Dedifferentiated amniotic fluid mesenchymal stem cell (primary cell): ENCODE results near the gene RING1.

Experiments used
- DNase-seq: peaks from one replicate; pipeline ENCODE4 v3.0.0-alpha.2; 2016; ENCODE audit errors: extremely low spot score

Gene RING1

DNA sequence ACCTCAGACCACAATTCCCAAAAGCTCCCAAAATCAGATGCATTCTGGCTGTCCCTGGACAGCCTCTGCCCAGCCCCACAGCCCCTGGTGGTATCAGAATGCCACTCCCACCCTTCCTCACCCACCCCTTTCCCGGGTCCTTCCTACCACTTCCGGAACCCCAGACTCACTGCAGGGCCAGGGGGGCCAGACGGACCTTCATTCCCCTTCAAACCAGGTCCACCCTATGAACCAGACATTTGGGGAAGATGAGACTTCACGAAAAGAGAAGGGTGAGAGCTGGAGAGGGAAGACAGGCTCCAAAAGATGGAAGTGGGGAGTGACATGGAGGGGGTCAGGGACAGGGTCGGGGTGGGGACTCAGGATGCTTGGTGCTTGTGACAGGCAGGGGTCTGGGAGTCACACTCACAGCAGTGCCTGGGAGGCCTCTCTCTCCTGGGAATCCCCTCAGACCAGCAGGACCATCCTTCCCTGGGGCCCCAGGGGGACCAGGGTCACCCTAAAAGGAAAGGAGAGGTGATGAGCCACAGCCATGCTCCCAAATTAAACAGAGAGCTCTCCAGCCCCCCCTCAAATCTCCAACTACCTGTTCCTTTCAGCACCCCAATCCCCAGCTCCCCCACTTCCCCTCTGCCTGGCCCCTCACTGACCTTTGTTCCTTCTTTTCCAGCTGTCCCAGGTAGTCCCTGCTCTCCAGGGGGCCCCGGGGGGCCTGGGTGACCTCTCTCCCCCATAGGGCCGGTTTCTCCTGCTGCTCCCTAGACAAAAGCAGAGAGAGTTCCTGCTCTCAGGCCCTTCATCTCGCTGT, 36.2 kb upstream of the RING1 start:
- DNase-seq: no peak

DNA sequence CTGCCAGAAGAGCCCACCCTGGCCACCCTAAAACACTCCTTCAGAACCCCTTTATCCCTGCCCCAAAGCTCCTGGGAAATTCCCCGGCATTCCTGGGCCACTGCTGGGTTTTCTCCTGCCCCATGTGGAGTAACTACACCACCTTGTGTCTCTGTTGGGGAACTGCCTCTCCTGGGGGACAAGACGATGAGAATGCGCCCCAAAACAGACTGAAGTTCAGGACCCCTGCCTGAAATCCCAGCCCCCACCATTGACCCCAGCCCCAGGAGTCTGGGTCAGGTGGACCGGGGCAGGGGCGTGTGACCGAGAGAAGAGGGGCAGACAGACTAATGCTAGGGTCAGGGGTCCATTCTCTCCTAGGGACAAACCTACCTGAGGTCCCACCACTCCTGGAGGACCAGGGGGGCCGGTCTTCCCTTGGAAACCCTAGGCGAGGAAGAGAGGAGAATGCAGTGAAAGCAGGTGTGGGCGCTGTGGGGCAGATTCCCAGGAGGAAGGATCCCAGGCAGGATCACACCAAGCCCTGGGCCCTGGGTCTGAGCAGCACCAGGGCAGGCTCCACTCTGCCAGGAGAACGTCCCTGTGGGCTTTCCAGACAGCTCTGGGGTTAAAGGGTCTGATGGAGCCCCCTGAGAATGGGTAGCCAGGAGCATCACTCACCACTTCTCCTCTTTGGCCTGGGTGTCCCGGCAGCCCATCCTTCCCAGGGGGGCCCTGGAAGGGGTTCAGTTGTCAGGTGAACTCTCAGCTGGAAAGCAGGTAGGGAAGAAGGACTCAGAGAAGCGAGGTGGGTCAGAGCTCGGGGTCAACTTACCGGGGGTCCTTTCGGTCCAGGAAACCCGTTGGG, 35.4 kb upstream of the RING1 start:
- DNase-seq: peak; percentile 22

DNA sequence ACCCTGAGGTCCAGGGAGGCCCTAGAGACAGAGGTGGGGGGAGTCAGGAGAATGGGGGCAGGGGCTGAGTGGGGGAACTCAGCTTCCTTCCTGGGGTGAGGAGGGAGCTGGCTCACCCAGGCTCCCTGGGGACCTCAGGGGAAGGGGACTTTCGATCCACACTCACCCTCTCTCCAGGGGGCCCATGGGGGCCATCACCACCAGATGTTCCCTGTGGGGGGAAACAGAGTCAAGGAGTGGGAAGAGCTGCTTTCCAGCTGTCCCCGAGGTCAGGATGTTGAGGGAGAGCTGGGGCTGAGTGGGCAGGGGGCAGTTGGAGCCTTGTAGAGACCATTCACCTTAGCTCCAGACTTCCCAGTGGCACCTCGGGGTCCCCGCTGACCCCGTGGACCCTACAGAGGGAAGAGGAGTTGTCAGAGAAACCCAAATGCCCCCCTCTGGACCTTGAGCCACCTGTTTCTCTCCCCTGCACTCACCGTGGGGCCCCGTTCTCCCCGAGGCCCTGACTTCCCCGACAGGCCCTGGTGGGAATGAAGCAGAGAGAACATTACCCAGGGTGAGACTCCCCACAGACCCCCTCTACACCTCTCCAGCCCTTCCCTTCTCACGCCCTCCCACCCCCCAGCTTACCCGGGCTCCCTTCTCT, 34.6 kb upstream of the RING1 start:
- DNase-seq: no peak

DNA sequence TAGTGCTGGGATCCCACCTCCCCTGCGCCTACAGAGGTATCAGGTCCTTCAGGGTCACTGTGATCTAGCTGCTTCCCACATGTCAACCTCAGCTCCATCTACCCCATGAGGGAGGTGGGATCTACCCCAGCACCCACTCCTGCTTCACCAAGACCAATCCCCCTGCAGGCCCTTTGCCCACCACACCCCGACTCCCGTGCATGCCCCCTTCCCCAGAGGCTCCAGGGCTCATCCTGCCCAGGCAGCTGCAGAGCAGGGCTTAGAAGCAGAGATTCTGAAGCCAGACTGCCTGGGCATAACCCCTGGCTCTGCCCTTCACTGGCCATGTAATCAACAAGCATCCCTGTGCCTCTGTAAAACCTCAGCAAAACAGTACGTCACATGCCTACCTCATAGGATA, 33.5 kb upstream of the RING1 start:
- DNase-seq: no peak

DNA sequence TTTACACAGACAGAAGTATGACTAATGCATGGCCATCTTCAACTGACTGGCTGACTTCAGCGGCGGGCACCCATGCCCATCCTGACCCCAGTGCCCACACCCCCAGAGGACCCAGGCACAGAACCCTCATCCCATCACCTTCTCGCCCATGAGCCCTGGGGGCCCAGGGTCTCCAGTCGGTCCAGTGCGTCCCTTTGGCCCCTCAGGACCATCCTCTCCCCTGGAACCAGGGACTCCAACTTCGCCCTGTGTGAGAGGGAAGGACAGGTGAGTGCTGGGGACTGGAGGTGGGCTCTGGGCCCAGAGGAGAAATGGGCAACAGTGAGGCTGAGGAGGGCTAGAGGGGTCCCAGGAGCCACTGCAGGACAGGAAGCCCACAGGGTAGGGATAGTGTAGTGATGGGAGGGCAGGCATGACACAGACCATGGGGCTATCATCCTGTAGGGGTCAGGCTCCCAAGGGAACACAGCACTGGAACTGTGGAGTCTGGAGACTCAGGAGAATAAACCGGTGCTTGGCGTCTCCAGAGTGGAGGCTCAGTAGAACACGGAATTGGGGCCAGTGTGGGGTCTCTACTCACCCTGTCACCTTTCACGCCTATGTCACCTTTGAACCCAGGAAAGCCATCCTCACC, 32.7 kb upstream of the RING1 start:
- no peak for DNase-seq

DNA sequence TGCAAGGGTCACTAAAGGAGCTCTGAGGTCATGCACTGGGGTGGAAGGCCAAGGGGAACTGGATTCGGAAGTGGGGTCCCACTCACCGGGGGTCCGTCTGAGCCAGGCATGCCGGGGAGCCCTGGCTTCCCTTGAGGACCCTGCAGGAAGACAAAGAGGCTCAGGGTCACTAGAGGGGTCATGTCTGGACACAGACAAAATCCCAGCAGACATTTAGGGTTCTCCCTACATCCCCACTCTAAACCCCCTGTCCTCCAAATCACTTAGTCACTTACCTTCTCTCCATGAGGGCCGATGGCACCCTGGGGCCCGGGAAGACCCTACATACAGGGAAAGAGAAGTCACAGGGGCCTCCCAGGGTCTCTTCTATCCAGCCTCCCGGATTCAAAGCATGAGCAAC, 31.4 kb upstream of the RING1 start:
- no peak for DNase-seq

DNA sequence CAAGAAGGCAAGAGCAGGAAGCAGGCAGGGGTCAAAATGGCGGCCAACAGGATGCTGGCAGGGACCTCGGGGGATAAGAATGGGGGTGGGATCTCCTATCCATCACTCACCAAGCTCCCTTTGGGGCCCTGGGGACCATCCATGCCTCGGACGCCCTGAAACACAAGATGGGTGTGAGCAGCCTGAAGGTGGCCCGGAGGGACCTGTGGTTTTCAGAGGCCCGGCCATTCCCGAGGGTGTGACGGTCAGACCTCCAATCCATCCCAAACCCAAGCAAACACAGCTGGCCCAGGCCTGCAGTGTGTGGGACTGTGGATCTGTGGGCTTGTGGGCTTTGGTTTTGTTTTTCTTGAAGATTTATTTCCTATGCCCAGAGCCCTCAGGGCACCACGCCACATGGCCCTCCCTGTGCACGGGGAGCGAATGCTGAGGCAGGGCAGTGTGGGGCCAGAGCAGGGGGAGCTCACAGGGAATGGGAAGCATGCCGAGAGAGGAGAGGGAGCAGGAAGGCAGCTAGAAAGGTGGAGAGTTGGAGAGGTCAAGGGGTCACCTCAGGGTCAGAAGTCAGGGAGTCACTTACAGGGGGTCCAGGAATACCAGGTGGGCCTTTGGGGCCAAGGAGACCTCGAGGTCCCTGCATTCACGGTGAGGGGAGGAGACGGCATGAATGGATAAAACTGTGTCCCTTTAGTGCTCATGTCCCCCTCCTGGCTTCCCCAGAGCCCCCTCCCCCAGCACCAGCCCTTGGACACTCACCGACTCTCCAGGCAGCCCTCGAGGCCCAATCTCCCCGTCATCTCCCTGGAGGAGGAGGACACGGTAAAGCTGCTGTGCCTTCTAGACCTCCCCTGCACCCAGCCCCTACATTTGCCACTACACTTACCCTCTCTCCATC, 30.5 kb upstream of the RING1 start:
- DNase-seq: peak; percentile 68

DNA sequence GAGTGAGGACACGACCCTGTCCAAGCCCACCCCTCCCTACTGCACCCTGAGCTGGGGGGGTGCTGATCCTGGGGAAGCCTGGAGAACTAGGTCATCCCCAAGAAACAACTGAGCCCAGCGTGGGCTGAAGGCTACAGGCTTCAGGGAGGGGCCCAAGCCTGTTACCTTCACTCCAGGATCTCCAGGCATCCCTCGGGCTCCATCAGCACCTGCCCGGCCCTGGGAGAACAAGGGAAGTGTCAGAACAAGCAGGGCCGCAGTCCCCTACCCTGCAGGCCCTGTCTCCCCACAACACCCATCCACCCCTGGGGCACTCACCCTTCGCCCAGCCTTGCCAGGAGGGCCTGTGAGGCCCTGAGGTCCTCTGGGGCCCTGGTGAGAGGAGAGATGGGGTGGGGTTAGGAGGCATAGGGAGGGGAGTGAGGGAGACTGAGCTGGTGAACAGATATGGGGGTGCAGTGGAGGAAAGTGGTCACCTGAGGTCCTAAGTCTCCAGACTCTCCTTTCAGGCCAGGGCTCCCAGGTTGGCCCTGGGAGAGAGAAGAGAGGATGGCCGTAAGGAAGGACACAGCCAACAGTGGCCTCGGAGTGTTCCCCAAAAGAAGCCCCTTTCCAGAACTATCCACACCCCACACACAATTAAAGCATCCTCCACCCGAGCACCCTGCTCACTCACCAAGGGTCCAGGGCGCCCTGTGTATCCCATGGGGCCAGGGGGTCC, 29.4 kb upstream of the RING1 start:
- no peak for DNase-seq

DNA sequence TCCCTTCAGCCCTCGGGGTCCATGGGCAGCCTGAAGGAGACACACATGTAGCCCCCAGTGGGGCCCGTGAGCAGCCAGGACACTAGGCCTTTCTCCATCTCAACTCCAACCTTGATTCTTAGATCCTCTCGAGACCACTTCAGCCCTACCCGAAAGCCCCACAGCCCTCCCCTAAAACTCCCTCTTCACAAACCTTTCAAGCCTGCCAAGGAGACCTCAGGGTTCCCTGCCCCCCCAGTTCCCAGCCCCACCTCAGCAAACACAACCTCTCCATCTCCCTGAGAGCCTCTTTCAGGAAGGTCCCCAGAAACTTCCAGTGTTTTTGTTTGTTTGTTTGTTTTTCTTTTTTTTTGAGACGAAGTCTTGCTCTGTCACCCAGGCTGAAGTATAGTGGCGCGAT, 27.2 kb upstream of the RING1 start:
- no peak for DNase-seq

DNA sequence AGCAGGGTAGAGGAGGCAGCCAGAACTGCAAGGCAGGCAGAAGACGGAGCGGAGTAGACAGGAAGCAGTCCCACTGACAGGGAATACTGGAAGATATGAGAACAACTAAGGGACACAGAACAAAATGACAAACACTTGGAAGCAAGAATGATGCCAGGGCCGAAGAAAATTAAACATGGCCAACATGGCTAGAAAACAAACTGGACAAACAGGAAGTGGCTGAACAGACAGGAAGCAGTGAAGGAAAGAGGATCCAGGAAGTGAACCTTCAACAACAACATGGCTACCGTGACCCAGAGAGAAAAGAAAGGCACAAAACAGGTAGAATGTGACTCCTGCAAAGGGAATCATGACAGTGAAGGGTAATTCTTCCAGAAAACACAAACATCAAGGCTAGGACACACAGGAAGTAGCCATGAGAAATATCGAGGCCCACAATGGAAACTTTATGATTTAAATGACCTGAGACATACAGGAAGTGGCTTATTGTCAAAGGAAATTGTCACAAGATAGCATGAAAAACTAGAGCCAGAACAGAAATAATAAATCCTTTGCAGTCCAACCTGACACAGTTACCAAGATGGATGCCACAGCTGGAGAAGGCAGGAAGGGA, 25.1 kb upstream of the RING1 start:
- DNase-seq: no peak

DNA sequence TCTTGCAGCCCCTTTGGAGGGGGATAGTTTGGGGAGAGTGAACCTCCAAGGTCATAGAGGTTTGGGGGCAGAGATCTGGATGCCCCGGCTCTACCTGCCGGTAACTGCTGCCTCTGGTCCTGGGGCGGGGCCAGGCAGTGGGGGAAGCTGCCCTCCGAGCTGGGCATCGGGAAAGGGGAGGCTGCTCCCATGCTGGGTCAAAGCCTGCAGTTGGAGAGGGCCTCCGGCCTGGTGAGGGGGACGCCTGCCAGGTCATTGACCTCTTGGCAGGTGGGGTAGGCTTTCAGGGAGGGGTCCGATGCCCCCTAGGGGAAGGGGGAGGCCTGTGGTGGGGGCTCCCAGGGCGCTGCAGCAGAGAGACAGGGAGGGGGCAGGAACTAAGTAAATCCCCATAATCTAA, 23.1 kb upstream of the RING1 start:
- no peak for DNase-seq

DNA sequence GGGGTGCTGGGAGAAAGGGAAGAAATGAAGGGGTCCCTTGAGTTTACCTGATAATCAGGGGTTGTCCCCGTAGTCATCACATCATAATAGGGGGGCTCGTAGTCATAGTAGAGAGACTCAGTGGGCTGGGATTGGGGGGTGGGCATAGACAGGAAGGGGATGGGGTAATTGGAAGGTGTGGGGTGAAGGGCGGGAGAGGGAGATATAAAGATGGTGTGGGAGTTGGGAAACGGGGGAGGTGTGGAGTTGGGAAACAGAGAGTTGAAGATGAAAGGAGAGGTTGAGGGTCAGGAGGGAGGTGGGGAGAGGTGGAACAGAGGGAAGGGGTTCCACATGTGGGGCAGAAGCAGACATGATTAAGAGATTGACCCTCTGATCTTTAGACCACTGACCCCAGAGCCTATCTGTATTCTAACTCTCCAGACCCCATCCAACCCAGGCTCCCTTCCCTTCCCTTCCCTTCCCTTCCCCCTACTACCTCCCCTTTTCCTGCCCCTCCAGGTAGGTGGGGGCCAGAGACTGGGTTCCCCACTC, 22.6 kb upstream of the RING1 start:
- no peak for DNase-seq

DNA sequence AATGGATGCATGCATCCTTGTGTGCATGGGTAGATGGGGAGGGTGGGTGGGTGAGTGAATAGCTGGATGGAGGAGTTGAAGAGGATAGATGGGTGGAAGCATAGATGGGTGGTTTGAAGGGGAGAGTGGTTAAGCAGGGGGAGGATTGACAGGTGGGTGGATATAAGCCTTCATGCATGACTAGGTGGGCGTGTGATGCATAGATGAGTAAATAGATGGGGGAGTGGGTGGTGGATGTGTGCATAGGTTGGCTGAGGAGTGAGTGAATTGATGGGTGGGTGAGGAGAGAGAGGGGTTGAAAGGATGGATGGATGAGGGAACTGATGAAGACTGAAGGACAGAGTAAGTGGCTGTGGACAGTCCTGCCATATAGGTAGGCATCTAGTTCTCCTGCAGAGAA, 20.5 kb upstream of the RING1 start:
- DNase-seq: no peak

DNA sequence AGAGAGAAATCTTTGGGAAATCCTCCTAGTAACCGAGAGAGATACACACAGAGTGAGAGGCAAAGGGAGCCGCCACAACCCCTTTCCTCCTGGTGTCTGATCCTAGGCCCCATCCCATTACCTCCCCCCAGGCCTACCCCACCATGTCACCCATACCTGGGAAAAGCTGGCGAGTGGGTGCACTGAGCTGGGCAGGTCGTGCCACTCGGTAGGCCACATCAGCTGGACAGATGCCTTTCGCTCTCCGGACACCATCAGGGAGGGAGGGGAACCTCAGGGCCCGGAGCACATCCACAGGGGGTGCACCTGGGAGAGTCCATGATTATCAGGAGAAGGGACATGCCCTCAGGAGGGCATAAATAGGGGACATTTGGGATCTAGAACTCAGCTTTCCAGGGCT, 19.1 kb upstream of the RING1 start:
- no peak for DNase-seq

DNA sequence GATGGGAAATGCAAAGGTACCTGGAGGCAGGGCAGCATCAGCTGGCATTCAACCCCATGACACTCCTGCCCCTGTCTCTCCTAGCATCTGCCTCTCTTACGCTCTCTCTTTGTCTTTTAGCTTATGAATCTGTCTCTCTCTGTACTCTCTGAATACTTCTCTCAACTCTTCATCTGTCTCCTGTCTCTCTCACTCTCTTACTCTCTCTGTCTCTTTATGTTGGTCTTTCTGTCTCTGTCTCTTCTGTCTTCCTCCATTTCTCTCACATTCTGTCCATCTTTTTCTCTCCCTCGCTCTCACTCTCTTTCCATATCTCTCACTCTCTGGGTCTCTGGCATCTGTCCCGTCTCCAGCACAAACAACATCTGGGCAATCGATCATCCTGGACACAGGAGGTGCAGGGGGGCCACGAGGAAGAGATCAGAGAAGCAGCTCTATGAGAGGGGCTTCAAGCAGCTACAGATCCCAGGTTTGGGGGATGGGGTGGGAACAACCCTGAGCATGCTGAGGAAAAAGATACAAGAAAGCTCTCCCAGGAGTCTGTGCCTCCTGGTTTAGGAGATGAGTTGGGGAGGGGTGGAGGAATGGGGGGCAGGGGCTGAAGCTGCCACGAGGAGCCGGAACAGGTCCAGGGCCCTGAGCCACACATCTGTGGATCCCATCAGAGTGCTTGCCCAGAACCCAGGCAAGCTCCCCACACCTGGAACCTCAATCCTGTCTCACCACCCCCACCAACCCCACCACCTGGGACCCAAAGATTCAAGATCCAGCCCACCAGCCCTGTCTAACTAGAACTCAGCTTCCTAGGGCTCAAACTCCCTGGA, 18.5 kb upstream of the RING1 start:
- DNase-seq: no peak

DNA sequence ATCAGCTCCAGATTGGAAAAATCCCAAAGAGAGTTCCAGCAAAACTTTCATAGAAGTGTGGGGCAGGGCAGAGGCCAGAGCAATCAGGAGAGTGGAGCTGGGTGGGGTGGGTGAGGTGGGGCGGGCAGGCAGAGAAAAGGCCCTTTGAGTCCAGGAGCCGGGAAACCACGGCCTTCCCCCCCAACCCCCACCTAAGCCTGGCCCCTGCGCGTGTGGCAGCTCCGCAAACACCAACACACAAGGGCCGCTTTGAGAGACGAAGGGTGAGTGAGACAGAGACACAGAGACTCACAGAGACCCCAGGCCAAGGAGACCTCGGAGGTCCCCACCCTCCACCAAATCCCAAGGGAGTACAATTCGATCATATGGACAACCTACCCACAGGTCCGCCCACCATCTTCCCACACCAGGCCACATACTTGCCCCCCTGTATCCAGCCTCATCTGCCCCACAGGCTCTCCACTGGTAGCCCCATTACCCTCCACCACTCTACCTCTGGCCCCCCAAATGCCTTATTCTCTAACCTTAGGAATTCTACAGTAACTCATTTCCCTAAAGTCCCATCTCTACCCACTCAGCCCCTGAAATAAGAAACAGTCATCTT, 17.7 kb upstream of the RING1 start:
- no peak for DNase-seq

DNA sequence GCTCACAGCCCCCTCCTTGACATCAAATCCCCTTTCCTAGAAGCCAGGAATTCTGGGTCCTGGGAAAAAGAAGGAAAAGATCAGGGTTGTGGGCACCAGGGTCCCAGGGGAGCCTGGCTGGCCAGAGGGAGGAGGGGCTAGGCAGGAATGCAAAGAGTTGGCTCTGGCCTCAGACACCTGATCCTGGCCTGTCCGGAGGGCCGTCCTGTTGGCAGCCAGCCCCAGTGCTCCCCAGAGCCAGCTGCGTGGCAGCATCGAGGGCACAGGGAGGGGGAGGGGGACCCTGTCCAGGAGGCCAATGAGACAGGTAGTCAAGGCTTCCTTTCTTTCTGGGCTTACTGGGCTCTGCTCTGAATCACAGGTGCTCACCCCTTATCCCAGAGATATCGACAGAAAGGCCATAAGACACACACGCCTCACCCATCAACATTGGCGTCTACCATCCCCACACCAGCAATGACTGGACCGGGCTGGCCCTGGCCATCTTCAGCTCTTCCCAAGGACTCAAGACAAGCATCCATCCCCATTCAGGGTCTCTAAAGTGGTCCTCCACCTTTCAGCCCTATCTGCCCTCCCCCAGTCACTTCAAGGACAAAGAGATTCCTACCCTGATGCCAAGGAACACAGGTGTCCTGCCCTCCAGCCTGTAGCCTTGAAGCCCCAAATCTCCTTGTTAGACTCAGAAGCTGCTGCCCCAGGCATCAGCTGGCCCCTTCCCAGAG, 16.8 kb upstream of the RING1 start:
- no peak for DNase-seq

DNA sequence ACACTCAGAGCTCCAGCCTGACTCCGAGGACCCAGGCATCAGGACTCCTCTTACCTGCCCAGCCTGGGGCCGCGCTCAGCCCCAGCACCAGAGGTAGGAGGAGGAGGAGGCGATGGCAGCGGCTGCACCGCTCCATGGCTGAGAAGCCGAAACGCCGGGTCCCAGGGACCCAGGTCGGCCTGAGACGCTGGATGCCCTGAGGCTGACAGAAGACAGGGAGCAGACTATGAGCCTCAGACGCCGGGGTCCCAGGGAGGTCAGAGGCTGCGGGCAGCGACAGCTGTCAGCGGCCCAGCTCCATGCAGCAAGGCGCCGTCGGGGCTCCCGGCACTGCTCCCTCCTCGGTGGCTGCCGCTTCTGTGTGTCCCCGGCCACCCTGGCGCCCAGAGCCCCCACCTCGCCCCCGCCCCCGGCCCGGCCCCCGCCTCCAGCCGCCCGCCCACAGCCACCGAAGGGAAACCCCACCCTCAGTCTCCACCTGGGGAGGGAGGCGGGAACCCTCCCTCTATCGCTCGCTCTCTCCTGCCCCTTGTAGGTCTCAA, 16.1 kb upstream of the RING1 start, which contains the start of gene COL11A2:
COL11A2 (minus strand) TSS at position 363 of the 542 bp plus-strand sequence; CDS start at position 136, 227 bp downstream.
- no peak for DNase-seq
